GM23338 (cell line): Measurements from ENCODE around the gene MYO16. TPM values are rescaled to one million over a fixed set of nuclear protein-coding genes. Genes with fewer than 3 reads are reported as not detected.
"Not testable (repeated sequence)": the region's sequence is repeated elsewhere in the genome, so short reads cannot be mapped to it uniquely, and the experiment has no call there.

ENCODE experiments used
- ATAC-seq: fragments of 200-7000 bp; cut with Tn5 transposase; 3 replicates; pipeline ENCODE4 v1.9.1; 2020
- DNase-seq: peaks from one replicate; pipeline ENCODE4 v3.0.0-alpha.2; 2015; ENCODE audit warnings: low spot score
- H2AFZ ChIP-seq: fragments of 200-600 bp; sonication (generic); 2 replicates; pipeline ENCODE4 v1.8.0; 2016; ENCODE audit warnings: antibody characterized with exemption, mild to moderate bottlenecking, moderate library complexity
- H3F3A ChIP-seq: fragments of 200-600 bp; sonication (generic); replicated peaks from 2 replicates; pipeline ENCODE4 v1.8.0; 2017; ENCODE audit warnings: antibody characterized with exemption, mixed run types, low read depth
- H3K27ac ChIP-seq: fragments of 200-600 bp; sonication (generic); 2 replicates; pipeline ENCODE4 v1.6.1; 2016; ENCODE audit warnings: low read depth
- H3K27me3 ChIP-seq: fragments of 200-600 bp; sonication (generic); 2 replicates; pipeline ENCODE4 v1.8.0; 2016; ENCODE audit warnings: mild to moderate bottlenecking, mixed run types, moderate library complexity; ENCODE audit not compliant: insufficient read depth
- H3K36me3 ChIP-seq: fragments of 200-600 bp; sonication (generic); 2 replicates; pipeline ENCODE4 v1.8.0; 2016; ENCODE audit warnings: mild to moderate bottlenecking; ENCODE audit not compliant: insufficient read depth
- H3K4me1 ChIP-seq: fragments of 200-600 bp; sonication (generic); 2 replicates; pipeline ENCODE4 v1.8.0; 2016; ENCODE audit warnings: mild to moderate bottlenecking, moderate library complexity; ENCODE audit not compliant: insufficient read depth
- H3K4me2 ChIP-seq: fragments of 200-600 bp; sonication (generic); 2 replicates; pipeline ENCODE4 v1.7.1; 2017; ENCODE audit warnings: mixed run types
- H3K4me3 ChIP-seq: fragments of 200-600 bp; sonication (generic); 2 replicates; pipeline ENCODE4 v1.6.1; 2016; ENCODE audit warnings: mixed run types
- H3K79me2 ChIP-seq: fragments of 200-600 bp; sonication (generic); replicated peaks from 2 replicates; pipeline ENCODE4 v1.8.0; 2017; ENCODE audit warnings: mild to moderate bottlenecking; ENCODE audit not compliant: insufficient read depth
- H3K9me2 ChIP-seq: fragments of 200-600 bp; sonication (generic); 2 replicates; pipeline ENCODE4 v1.8.0; 2017; ENCODE audit not compliant: insufficient read depth
- H4K20me1 ChIP-seq: fragments of 200-600 bp; sonication (generic); replicated peaks from 2 replicates; pipeline ENCODE4 v1.8.0; 2017; ENCODE audit warnings: mild to moderate bottlenecking; ENCODE audit not compliant: insufficient read depth
- H3K27ac Mint-ChIP-seq: 2 replicates; pipeline ENCODE4 v1.8.0; 2020; ENCODE audit warnings: inconsistent platforms, mild to moderate bottlenecking, moderate library complexity, mixed read lengths
- H3K27me3 Mint-ChIP-seq: 3 replicates; pipeline ENCODE4 v1.8.0; 2022; ENCODE audit warnings: low read depth, mild to moderate bottlenecking, moderate library complexity, mixed read lengths, inconsistent platforms; ENCODE audit not compliant: insufficient read depth, poor library complexity
- H3K36me3 Mint-ChIP-seq: 3 replicates; pipeline ENCODE4 v1.8.0; 2021; ENCODE audit warnings: low read depth, mild to moderate bottlenecking, inconsistent platforms, moderate library complexity, mixed read lengths
- H3K4me1 Mint-ChIP-seq: 3 replicates; pipeline ENCODE4 v1.8.0; 2020; ENCODE audit warnings: mild to moderate bottlenecking, inconsistent platforms, mixed read lengths
- H3K4me3 Mint-ChIP-seq: 3 replicates; pipeline ENCODE4 v1.8.0; 2021; ENCODE audit warnings: moderate library complexity, mild to moderate bottlenecking, inconsistent platforms, mixed read lengths
- H3K9me3 Mint-ChIP-seq: 3 replicates; pipeline ENCODE4 v1.8.0; 2020; ENCODE audit warnings: moderate library complexity, mild to moderate bottlenecking, inconsistent platforms, mixed read lengths
- CREB1 ChIP-seq: fragments of 250-450 bp; sonication (Bioruptor Pico); IDR thresholded peaks from 2 replicates; pipeline ENCODE4 v1.5.0; 2020; ENCODE audit warnings: low read depth, mild to moderate bottlenecking, moderate library complexity
- ETS1 ChIP-seq: IDR thresholded peaks from 2 replicates; pipeline ENCODE4 v1.6.1; 2016; ENCODE audit warnings: antibody characterized with exemption
- EZH2phosphoT487 ChIP-seq: fragments of 200-600 bp; sonication (generic); IDR thresholded peaks from one replicate; pipeline ENCODE4 v1.8.1; 2018; ENCODE audit warnings: antibody characterized with exemption; ENCODE audit not compliant: unreplicated experiment
- NANOG ChIP-seq: IDR thresholded peaks from 2 replicates; pipeline ENCODE4 v1.6.1; 2016; ENCODE audit warnings: antibody characterized with exemption, borderline replicate concordance
- ZNF114 ChIP-seq: fragments of 250-450 bp; sonication (Bioruptor Pico); IDR thresholded peaks from 2 replicates; pipeline ENCODE4 v1.5.0; 2020; ENCODE audit warnings: mild to moderate bottlenecking, moderate library complexity
- ZNF331 ChIP-seq: fragments of 250-450 bp; sonication (Bioruptor Pico); IDR thresholded peaks from 2 replicates; pipeline ENCODE4 v1.5.0; 2020; ENCODE audit warnings: low read depth, mild to moderate bottlenecking, moderate library complexity
- ZNF462 ChIP-seq: fragments of 250-450 bp; sonication (Bioruptor Pico); IDR thresholded peaks from 2 replicates; pipeline ENCODE4 v1.5.0; 2020; ENCODE audit warnings: mild to moderate bottlenecking, moderate library complexity
- polyA plus RNA-seq: library from polyadenylated mRNA; unstranded; fragments of >200 nt; fragmentation: Nextera tagmentation; extraction: Ambion mirVana; gene quantifications from 2 replicates; pipeline ENCODE4 v1.2.1, GENCODE V29; 2016
- total RNA-seq: library from RNA; depleted of rRNA; stranded (reverse); fragments of >200 nt; shearing (Covaris generic); gene quantifications from 2 replicates; pipeline ENCODE4 v1.2.3, GENCODE V29; 2014
- TF ChIP-seq, protein P1 (sequence below), 2 experiments: fragments of 200-600 bp in 1 of 2; sonication (generic) in 1 of 2; conservative IDR thresholded peaks; 2 replicates each; pipeline versions ENCODE4 v1.5.1 to v1.6.1; 2016 to 2017; ENCODE audit warnings: antibody characterized with exemption in 2 of 2, low read depth in 2 of 2, mild to moderate bottlenecking in 2 of 2, moderate library complexity in 1 of 2
- TF ChIP-seq, protein P2 (sequence below): IDR thresholded peaks from one replicate; pipeline ENCODE4 v1.6.1; 2018; ENCODE audit warnings: antibody characterized with exemption; ENCODE audit not compliant: unreplicated experiment

The MYO16 gene
- total and polyA plus RNA-seq, 2 experiments from 2014 or later = 0.10 to 0.13 TPM

- H3K36me3 ChIP-seq, H3F3A ChIP-seq, H3K4me3 ChIP-seq, H3K27me3 ChIP-seq, H3K4me2 ChIP-seq, H3K4me3 Mint-ChIP-seq, H3K79me2 ChIP-seq, H3K27me3 Mint-ChIP-seq, ATAC-seq, H3K9me2 ChIP-seq, H2AFZ ChIP-seq, H3K4me1 ChIP-seq, H3K27ac ChIP-seq, H4K20me1 ChIP-seq, H3K27ac Mint-ChIP-seq, DNase-seq: not testable (repeated sequence)
- Mint-ChIP-seq H3K9me3 (peaks cover 29% of the 10 kb centered on the region), H3K4me1 (peaks cover 13% of the 10 kb centered on the region; the same call in 2 of the 3 replicates), H3K36me3 (peaks cover 24% of the 10 kb centered on the region)
Observed at GRCh38 chr13:108782480-108782879, 153.1 kb downstream of the MYO16 start.

- peaks cover 29% of the 10 kb centered on the region for H3K9me3 Mint-ChIP-seq
- no peaks in the 10 kb centered on the region for H3K79me2 ChIP-seq
- no peak overlapping the region for H3K27ac ChIP-seq
- no peaks in the 10 kb centered on the region for H3K27me3 Mint-ChIP-seq
- ATAC-seq = no peak
- peaks cover 8% of the 10 kb centered on the region; the same call in 2 of the 3 replicates for H3K4me1 Mint-ChIP-seq
- no peak overlapping the region for H3K4me3 Mint-ChIP-seq
- H3K4me1 ChIP-seq = peaks cover 7% of the 10 kb centered on the region; the same call in 1 of the 2 replicates
- no peaks in the 10 kb centered on the region for H4K20me1 ChIP-seq
- no peaks in the 10 kb centered on the region for H3F3A ChIP-seq
- no peaks in the 10 kb centered on the region for H3K36me3 ChIP-seq
- no peak for DNase-seq
- H2AFZ ChIP-seq = peak overlapping the region; percentile 77; the same call in 1 of the 2 replicates
- H3K9me2 ChIP-seq = no peaks in the 10 kb centered on the region
- no peak overlapping the region for H3K27ac Mint-ChIP-seq
- peak overlapping the region; percentile 1; the same call in 1 of the 2 replicates for H3K4me2 ChIP-seq
- peaks cover 24% of the 10 kb centered on the region for H3K36me3 Mint-ChIP-seq
- H3K27me3 ChIP-seq = no peaks in the 10 kb centered on the region
- no peak overlapping the region for H3K4me3 ChIP-seq
- TF ChIP-seq ZNF462 (CRISPR knock-in tag) (no peak), ETS1 (no peak), ZNF114 (CRISPR knock-in tag) (no peak), EZH2phosphoT487 (no peak), NANOG (no peak), CREB1 (CRISPR knock-in tag) (no peak), ZNF331 (CRISPR knock-in tag) (no peak)
- TF ChIP-seq, protein P1, sequence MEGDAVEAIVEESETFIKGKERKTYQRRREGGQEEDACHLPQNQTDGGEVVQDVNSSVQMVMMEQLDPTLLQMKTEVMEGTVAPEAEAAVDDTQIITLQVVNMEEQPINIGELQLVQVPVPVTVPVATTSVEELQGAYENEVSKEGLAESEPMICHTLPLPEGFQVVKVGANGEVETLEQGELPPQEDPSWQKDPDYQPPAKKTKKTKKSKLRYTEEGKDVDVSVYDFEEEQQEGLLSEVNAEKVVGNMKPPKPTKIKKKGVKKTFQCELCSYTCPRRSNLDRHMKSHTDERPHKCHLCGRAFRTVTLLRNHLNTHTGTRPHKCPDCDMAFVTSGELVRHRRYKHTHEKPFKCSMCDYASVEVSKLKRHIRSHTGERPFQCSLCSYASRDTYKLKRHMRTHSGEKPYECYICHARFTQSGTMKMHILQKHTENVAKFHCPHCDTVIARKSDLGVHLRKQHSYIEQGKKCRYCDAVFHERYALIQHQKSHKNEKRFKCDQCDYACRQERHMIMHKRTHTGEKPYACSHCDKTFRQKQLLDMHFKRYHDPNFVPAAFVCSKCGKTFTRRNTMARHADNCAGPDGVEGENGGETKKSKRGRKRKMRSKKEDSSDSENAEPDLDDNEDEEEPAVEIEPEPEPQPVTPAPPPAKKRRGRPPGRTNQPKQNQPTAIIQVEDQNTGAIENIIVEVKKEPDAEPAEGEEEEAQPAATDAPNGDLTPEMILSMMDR (conservative IDR thresholded peaks at IDR 0.05; ENCODE audit: low read depth in 2 of 2) = no peak
- TF ChIP-seq, protein P2, sequence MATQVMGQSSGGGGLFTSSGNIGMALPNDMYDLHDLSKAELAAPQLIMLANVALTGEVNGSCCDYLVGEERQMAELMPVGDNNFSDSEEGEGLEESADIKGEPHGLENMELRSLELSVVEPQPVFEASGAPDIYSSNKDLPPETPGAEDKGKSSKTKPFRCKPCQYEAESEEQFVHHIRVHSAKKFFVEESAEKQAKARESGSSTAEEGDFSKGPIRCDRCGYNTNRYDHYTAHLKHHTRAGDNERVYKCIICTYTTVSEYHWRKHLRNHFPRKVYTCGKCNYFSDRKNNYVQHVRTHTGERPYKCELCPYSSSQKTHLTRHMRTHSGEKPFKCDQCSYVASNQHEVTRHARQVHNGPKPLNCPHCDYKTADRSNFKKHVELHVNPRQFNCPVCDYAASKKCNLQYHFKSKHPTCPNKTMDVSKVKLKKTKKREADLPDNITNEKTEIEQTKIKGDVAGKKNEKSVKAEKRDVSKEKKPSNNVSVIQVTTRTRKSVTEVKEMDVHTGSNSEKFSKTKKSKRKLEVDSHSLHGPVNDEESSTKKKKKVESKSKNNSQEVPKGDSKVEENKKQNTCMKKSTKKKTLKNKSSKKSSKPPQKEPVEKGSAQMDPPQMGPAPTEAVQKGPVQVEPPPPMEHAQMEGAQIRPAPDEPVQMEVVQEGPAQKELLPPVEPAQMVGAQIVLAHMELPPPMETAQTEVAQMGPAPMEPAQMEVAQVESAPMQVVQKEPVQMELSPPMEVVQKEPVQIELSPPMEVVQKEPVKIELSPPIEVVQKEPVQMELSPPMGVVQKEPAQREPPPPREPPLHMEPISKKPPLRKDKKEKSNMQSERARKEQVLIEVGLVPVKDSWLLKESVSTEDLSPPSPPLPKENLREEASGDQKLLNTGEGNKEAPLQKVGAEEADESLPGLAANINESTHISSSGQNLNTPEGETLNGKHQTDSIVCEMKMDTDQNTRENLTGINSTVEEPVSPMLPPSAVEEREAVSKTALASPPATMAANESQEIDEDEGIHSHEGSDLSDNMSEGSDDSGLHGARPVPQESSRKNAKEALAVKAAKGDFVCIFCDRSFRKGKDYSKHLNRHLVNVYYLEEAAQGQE = no peak
Observed at GRCh38 chr13:108785844-108786243, 156.4 kb downstream of the MYO16 start.
